T-helper 17 cell (primary cell): ENCODE measurements around the gene SLC22A17. TPM values are rescaled to one million over a fixed set of nuclear protein-coding genes. Genes with fewer than 3 reads are reported as not detected.
A peak's percentile ranks its signal among the peaks of the same experiment; 100 is the strongest.

Experiments
- ATAC-seq: fragments of 150-1000 bp; cut with Tn5 transposase; 2 replicates; pipeline ENCODE4 v1.10.0; 2021; ENCODE audit warnings: mild to moderate bottlenecking, moderate library complexity
- DNase-seq, 3 donors: peaks; one replicate each; pipeline versions ENCODE4 v3.0.0 to v3.0.0-alpha.2; 2020 to 2021
- H3K9me3 ChIP-seq: one replicate; pipeline ENCODE4 v1.7.0; 2013; ENCODE audit warnings: low read length, mild to moderate bottlenecking; ENCODE audit not compliant: control insufficient read depth, poor library complexity, severe bottlenecking
- H3K27ac Mint-ChIP-seq: one replicate; pipeline ENCODE4 v1.8.0; 2022; ENCODE audit warnings: mild to moderate bottlenecking, moderate library complexity, mixed read lengths
- H3K27me3 Mint-ChIP-seq: one replicate; pipeline ENCODE4 v1.8.0; 2022; ENCODE audit warnings: mixed read lengths
- H3K36me3 Mint-ChIP-seq: one replicate; pipeline ENCODE4 v1.8.0; 2022; ENCODE audit warnings: low read depth, mixed read lengths
- H3K4me1 Mint-ChIP-seq: one replicate; pipeline ENCODE4 v1.8.0; 2022; ENCODE audit warnings: mild to moderate bottlenecking, mixed read lengths
- H3K4me3 Mint-ChIP-seq: one replicate; pipeline ENCODE4 v1.8.0; 2022; ENCODE audit warnings: mild to moderate bottlenecking, moderate library complexity, mixed read lengths
- total RNA-seq, 4 donors: library from RNA in 2 of 4; stranded (reverse) in 2 of 4; gene quantifications; one replicate each; pipeline ENCODE4 v1.2.3 and lab custom pipeline; 2022 to 2026

Gene SLC22A17
- total RNA-seq, 2 donors from 2014 or later: 3.7 to 10.5 TPM

DNA sequence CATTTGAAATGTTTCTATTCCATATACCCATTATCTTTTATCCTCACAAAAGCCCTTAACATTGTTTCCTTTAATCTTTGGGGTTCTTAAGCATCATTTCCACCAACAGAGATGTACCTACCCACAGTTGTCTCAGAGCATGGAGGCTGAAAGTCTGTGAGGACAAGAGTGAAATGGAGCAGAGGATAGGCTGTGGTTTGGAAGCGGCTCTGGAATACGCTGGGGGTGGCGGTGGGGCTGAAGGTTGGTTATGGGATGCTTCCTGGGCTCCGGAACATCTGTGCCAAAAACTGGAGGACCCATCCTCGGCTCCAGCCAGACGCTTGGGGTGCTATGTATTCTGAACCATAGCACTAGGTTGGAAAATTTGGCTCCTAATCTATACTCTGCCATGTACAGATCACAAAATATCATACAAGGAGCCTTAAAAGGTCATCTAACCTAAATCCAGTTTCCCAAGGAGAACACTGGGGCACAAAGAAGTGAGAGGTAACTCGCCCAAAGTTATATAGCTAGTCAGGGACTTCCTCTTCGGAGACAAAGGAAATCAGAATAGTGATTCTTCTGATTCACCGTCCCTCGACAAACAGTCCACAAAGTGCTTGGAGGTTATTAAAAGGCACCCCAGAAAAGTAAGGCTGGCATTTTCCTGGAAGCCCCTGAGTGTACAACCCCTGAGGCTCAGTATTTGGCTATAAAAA lies 52.6 kb downstream of the SLC22A17 start:
- Mint-ChIP-seq H3K36me3 (no peaks in the 10 kb centered on the region), H3K4me3 (peak overlapping the region; percentile 99), H3K27me3 (peaks cover 5% of the 10 kb centered on the region), H3K27ac (peak overlapping the region; percentile 96), H3K4me1 (peaks cover 26% of the 10 kb centered on the region)
- no peaks in the 10 kb centered on the region for H3K9me3 ChIP-seq
- DNase-seq (no peak), ATAC-seq (no peak)

DNA sequence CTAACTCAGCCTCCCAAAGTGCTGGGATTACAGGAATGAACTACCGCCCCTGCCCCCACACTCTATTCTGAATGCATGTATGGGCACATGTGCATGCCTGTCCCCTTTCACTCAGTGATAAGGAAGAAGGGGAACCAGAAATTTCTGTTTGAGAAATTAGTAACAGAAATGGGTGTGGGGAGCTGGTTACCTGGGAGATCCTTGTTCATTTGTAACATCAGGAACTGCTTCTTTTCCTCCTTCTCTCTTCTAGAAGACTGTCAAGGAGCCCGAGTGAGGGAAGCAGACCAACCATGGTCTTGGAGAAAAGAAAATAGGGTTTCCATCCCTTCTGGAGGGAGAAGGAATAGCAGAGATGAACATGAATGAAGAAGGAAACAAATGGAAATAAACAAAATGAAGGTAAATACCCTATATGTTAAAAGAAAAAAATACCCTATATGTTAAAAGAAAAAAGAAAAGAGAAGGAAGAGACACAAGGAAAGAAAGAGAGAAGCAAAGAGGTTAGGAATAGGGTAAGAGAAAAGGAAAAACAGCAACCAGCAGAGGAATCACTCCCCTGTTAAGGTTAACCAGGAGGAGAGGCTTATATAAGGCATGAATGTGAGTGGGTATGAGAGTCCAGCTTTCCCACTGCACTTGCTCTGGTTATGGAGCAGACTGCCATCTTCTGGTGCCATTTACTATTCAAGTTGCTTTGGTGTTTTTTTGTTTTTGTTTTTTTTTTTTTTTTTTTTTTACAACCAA lies 53.3 kb downstream of the SLC22A17 start:
- no peaks in the 10 kb centered on the region for H3K27me3 Mint-ChIP-seq
- H3K4me3 Mint-ChIP-seq: no peak overlapping the region
- H3K36me3 Mint-ChIP-seq: no peaks in the 10 kb centered on the region
- no peaks in the 10 kb centered on the region for H3K9me3 ChIP-seq
- peak overlapping the region; percentile 96 for H3K27ac Mint-ChIP-seq
- ATAC-seq (no peak), DNase-seq (no peak)
- H3K4me1 Mint-ChIP-seq: peaks cover 27% of the 10 kb centered on the region

DNA sequence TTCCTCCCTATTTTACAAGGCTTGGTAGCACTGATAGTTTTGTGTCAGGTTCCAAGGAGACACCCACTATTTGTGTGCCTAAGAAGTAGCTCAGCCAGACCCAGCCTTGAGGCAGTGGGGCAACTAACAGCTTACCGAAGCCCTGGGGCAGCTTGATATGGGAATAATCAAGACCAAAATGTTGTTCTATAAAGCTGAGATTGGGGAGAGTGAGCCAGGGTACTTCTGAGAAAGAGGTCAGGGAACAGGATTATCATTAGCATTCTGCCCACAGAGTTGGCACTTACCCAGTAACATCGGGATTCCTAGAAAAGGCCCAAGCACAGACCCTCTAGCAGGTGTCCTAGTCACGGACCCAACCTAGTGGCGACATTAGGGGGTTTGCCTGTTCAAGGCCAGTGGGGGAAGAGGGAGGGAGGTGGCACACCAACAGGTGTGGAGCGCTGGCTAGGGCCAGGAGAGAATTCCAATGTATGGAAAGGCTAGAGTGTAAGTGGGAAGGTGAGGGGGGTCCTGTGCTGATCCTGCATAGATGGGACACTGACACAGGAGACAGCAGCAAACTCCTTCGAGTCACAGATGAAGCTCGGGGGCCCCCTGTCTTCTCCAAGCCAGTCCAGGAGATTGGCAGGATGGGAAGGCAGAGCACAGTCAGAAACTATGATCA lies 54.9 kb downstream of the SLC22A17 start:
- no peak overlapping the region for H3K27ac Mint-ChIP-seq
- no peaks in the 10 kb centered on the region for H3K27me3 Mint-ChIP-seq

DNA sequence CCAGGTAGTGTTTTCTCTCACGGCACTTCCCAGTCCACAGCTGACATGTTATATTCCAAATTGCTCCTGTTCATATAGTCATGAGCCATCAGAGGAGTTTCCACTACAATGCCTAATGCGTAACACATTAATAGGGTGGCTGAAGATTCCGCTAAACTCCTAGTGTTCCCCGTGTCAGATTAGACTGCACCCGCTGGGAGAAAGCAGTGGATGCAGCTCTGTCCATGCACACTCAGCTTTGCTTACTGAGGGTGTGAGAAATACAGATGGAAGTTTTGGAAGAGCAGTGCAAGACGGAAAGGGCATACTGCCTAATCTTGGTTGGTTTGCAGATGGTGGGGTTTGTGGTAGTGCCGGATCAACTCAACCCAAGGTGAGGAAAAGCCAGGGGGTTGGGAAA lies 55.6 kb downstream of the SLC22A17 start:
- no peaks in the 10 kb centered on the region for H3K9me3 ChIP-seq
- no peaks in the 10 kb centered on the region for H3K27me3 Mint-ChIP-seq
- no peaks in the 10 kb centered on the region for H3K36me3 Mint-ChIP-seq
- DNase-seq (no peak), ATAC-seq (no peak)
- H3K4me3 Mint-ChIP-seq: no peak overlapping the region
- peaks cover 22% of the 10 kb centered on the region for H3K4me1 Mint-ChIP-seq
- no peak overlapping the region for H3K27ac Mint-ChIP-seq

More for the DNA sequence above, 54.9 kb downstream of the SLC22A17 start:
- no peaks in the 10 kb centered on the region for H3K36me3 Mint-ChIP-seq
- DNase-seq: no peak
- H3K4me1 Mint-ChIP-seq: peaks cover 25% of the 10 kb centered on the region
- ATAC-seq: no peak
- no peak overlapping the region for H3K4me3 Mint-ChIP-seq
- no peaks in the 10 kb centered on the region for H3K9me3 ChIP-seq

Other genes with a start within 250 kb of the SLC22A17 start
- gene CIROP, start 247.9 kb downstream of the SLC22A17 start, total RNA-seq: not detected
- under 1 TPM in 1 of 2 donors, not detected in 1; 0.25 TPM for gene CEBPE, start 233.6 kb downstream of the SLC22A17 start, total RNA-seq
- 1 to 10 TPM; 2.0 to 2.5 TPM for gene SLC7A8, start 169.2 kb downstream of the SLC22A17 start, total RNA-seq
- under 1 TPM in 1 of 2 donors, not detected in 1; 0.89 TPM for gene RNF212B, start 115.0 kb downstream of the SLC22A17 start, total RNA-seq
- gene HOMEZ, start 66.8 kb downstream of the SLC22A17 start, total RNA-seq: 1 to 10 TPM; 4.6 to 5.7 TPM
- 10 to 100 TPM; 30.6 to 33.8 TPM for gene PPP1R3E, start 50.0 kb downstream of the SLC22A17 start, total RNA-seq
- gene BCL2L2, start 46.1 kb downstream of the SLC22A17 start, total RNA-seq: 1 to 10 TPM; 3.5 to 5.0 TPM
- gene PABPN1, start 31.4 kb downstream of the SLC22A17 start, total RNA-seq: 100 to 1,000 TPM; 168 to 182 TPM
- not detected for gene EFS, start 12.3 kb upstream of the SLC22A17 start, total RNA-seq
- gene IL25, start 19.9 kb upstream of the SLC22A17 start, total RNA-seq: not detected
- gene CMTM5, start 24.2 kb upstream of the SLC22A17 start, total RNA-seq: 10 to 100 TPM in 1 of 2 donors, 1 to 10 TPM in 1; 2.5 to 29.1 TPM
- not detected for gene MYH6, start 55.4 kb upstream of the SLC22A17 start, total RNA-seq
- not detected for gene MYH7, start 82.8 kb upstream of the SLC22A17 start, total RNA-seq
- 100 to 1,000 TPM in 1 of 2 donors, 10 to 100 TPM in 1; 97.6 to 120 TPM for gene NGDN, start 116.8 kb upstream of the SLC22A17 start, total RNA-seq
- under 1 TPM; 0.16 to 0.27 TPM for gene ZFHX2, start 198.9 kb upstream of the SLC22A17 start, total RNA-seq
- 10 to 100 TPM in 1 of 2 donors, 1 to 10 TPM in 1; 10.0 to 13.6 TPM for gene THTPA, start 203.4 kb upstream of the SLC22A17 start, total RNA-seq
- gene AP1G2, start 214.9 kb upstream of the SLC22A17 start, total RNA-seq: 100 to 1,000 TPM; 268 to 313 TPM
- not detected for gene JPH4, start 225.9 kb upstream of the SLC22A17 start, total RNA-seq